ENCODE measurements around the gene PTER. TPM values are rescaled to one million over a fixed set of nuclear protein-coding genes. Genes with fewer than 3 reads are reported as not detected.

Gene PTER, protein sequence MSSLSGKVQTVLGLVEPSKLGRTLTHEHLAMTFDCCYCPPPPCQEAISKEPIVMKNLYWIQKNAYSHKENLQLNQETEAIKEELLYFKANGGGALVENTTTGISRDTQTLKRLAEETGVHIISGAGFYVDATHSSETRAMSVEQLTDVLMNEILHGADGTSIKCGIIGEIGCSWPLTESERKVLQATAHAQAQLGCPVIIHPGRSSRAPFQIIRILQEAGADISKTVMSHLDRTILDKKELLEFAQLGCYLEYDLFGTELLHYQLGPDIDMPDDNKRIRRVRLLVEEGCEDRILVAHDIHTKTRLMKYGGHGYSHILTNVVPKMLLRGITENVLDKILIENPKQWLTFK
- total RNA-seq (10 to 100 TPM; 24.1 to 26.0 TPM), polyA plus RNA-seq (18.3 TPM)

DNA sequence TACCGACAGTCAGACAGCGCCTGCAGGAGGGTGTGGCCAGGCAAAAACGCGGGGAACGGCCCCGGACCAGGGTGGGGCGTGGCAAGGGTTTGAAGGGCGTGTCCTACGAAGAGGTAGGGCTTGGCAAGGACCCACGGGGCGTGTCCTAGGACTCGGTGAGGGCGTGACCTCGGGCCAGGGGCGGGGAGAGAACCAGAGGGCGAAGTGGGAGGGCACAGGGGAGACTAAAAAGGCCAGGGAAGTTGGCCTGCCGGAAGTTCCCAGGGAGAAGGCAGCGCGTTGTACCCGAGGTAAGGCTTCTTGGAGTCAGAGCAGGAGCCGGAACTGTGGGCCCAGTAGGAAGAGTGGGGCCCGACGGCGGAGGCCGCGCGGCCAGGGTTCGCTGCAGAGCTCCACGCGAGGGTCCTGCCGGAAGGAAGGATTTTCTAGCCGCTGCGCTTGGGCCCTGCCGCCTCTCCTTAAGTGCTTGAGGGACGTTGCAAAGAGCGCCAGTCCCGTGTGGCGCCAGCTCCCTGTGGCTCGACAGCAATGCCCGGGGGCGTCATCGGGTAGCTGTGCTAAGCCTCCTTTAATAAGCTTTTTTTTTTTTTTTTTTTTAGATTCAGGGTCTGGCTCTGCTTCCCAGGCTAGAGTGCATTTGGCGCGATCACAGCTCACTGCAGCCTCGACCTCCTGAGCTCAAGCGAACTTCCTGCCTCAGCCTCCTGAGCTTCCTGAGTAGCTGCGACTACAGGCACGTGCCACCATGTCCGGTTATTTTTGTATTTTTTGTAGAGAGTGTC is at the start of gene PTER:
TSS of gene PTER (plus strand) at position 253 of the 782 bp plus-strand sequence. CDS start 47,375 bp downstream, outside the sequence.
- H3K27ac Mint-ChIP-seq, result peak within 1 kb of the TSS; percentile 27 to 95 (median 89)
- Histone ChIP-seq H3K9me3 (ENCODE audit: low read length) (no peaks in the 10 kb centered on the region), H3K27me3 (ENCODE audit: insufficient read depth, low read length, poor library complexity, severe bottlenecking) (no peaks in the 10 kb centered on the region), H3K4me1 (ENCODE audit: insufficient read depth, low read length) (peaks cover 32% of the 10 kb centered on the region), H3K36me3 (ENCODE audit: insufficient read depth, low read length) (no peaks in the 10 kb centered on the region), H3K27ac (ENCODE audit: low read depth, low read length) (peak within 1 kb of the TSS; percentile 75), H3K4me3 (ENCODE audit: low read length) (peak within 1 kb of the TSS; percentile 75)
- ChIA-PET CTCF (interaction anchor here (1.1 kb wide), 1 partner anchor 380 kb away, joined by 4 read pairs; the partner anchor contains the start of gene RSU1), POLR2A (no interaction called here)
- H3K9me3 Mint-ChIP-seq, result no peaks in the 10 kb centered on the region
- peaks cover 0 to 29% (median 10%) of the 10 kb centered on the region in 3 donors for H3K36me3 Mint-ChIP-seq
- H3K27me3 Mint-ChIP-seq, result no peaks in the 10 kb centered on the region
- H3K4me1 Mint-ChIP-seq, result peaks cover 45 to 56% (median 54%) of the 10 kb centered on the region in 3 donors
- peak; percentile 92 to 97 (median 94) for DNase-seq
- peak within 1 kb of the TSS; percentile 86 to 96 (median 91) for H3K4me3 Mint-ChIP-seq

DNA sequence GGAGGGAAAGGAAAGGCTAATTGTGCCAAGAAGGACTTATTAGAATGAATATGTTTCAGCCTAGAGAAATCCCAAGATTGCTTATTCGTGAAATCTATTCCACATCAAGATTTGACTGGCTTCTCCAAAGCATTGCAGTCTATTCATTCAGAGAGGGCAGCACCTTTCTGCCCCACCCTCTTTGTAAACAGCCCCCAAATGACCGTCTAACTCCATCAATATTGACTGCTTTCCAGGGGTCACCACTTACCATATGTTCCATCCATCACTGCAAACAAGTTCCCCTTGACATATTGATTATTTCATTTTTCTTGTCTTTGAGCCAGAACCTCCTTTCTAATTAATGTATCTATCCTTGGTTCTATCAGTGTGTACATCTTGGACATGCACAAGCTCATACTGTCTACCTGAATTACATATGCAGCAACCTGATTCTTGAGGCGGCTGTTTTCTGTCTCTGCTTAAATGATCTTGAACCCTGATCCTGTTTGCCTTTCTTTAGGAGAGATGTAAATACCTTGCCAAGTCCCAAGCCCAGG is 44.2 kb upstream of the PTER start:
- DNase-seq, result no peak
- H3K9me3 ChIP-seq (ENCODE audit: low read length), result no peaks in the 10 kb centered on the region
- Mint-ChIP-seq H3K4me3 (no peak overlapping the region), H3K4me1 (no peaks in the 10 kb centered on the region), H3K27me3 (peaks cover 6 to 17% of the 10 kb centered on the region in 2 donors), H3K36me3 (no peaks in the 10 kb centered on the region), H3K27ac (no peak overlapping the region), H3K9me3 (no peaks in the 10 kb centered on the region)
- H3K27me3 ChIP-seq (ENCODE audit: insufficient read depth, low read length, poor library complexity, severe bottlenecking), result no peaks in the 10 kb centered on the region
- H3K27ac ChIP-seq (ENCODE audit: low read depth, low read length), result no peak overlapping the region
- POLR2A ChIA-PET, result no interaction called here
- CTCF ChIA-PET, result no interaction called here
- H3K4me1 ChIP-seq (ENCODE audit: insufficient read depth, low read length), result no peaks in the 10 kb centered on the region
- no peaks in the 10 kb centered on the region for H3K36me3 ChIP-seq (ENCODE audit: insufficient read depth, low read length)
- H3K4me3 ChIP-seq (ENCODE audit: low read length), result no peak overlapping the region

DNA sequence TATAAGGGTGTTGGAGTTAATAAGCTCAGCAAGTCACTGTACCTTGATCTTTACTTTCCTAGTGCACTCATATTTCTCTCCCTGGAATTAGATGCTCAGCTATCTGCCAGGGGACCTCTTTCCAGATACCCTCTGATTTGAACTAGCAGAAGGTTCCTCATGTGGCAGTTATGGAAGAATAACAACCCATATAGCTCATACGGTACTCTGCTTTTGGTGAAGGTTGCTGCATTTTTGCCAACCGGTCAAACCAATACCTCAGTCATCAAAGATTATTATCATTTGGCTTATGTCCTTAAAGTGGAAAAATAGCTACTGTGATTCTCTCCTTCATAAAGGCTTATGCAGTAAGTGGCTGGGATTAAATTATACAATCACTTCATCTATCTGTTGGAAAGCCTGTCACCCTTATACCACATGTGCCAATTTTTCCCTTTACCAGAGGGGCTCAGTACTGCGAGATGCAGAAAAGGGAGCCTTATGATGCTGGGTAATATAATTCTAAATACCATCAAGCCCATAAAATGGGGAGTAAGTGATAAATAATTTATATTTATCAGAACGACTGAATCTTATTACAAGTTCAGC is 43.4 kb upstream of the PTER start:
- Histone ChIP-seq H3K27me3 (ENCODE audit: insufficient read depth, low read length, poor library complexity, severe bottlenecking) (no peaks in the 10 kb centered on the region), H3K27ac (ENCODE audit: low read depth, low read length) (no peak overlapping the region), H3K4me1 (ENCODE audit: insufficient read depth, low read length) (no peaks in the 10 kb centered on the region), H3K9me3 (ENCODE audit: low read length) (no peaks in the 10 kb centered on the region), H3K36me3 (ENCODE audit: insufficient read depth, low read length) (no peaks in the 10 kb centered on the region), H3K4me3 (ENCODE audit: low read length) (no peak overlapping the region)
- POLR2A ChIA-PET, result no interaction called here
- no peaks in the 10 kb centered on the region for H3K4me1 Mint-ChIP-seq
- H3K36me3 Mint-ChIP-seq, result no peaks in the 10 kb centered on the region
- H3K9me3 Mint-ChIP-seq, result no peaks in the 10 kb centered on the region
- H3K27me3 Mint-ChIP-seq, result peaks cover 6 to 17% of the 10 kb centered on the region in 2 donors
- no peak overlapping the region for H3K4me3 Mint-ChIP-seq
- H3K27ac Mint-ChIP-seq, result no peak overlapping the region
- CTCF ChIA-PET, result no interaction called here
- DNase-seq, result no peak

DNA sequence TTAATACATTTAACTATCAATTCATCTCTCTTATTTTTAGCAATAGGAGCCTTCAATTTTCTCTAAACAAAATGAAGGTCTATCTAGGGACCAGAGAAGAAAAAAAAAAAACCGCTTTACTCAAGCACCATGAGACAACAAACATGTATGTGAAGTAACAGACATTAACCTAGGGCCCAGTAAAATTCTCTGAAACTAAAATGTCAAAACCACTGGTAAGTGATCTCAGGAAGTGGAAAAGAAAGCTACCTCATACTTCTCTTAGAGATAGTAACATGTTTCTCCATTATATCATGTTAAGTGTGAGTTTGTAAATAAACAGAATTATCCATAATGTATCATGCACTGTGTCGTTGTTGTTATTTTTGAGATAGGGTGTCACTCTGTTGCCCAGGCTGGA is 35.4 kb upstream of the PTER start:
- no peak for DNase-seq
- Mint-ChIP-seq H3K4me3 (no peak overlapping the region), H3K9me3 (no peaks in the 10 kb centered on the region), H3K36me3 (no peaks in the 10 kb centered on the region), H3K4me1 (no peaks in the 10 kb centered on the region), H3K27me3 (peaks cover 3 to 6% of the 10 kb centered on the region in 2 donors), H3K27ac (no peak overlapping the region)
- Histone ChIP-seq H3K27me3 (ENCODE audit: insufficient read depth, low read length, poor library complexity, severe bottlenecking) (no peaks in the 10 kb centered on the region), H3K4me3 (ENCODE audit: low read length) (no peak overlapping the region), H3K4me1 (ENCODE audit: insufficient read depth, low read length) (no peaks in the 10 kb centered on the region), H3K36me3 (ENCODE audit: insufficient read depth, low read length) (no peaks in the 10 kb centered on the region), H3K9me3 (ENCODE audit: low read length) (no peaks in the 10 kb centered on the region), H3K27ac (ENCODE audit: low read depth, low read length) (no peak overlapping the region)
- ChIA-PET CTCF (no interaction called here), POLR2A (no interaction called here)

DNA sequence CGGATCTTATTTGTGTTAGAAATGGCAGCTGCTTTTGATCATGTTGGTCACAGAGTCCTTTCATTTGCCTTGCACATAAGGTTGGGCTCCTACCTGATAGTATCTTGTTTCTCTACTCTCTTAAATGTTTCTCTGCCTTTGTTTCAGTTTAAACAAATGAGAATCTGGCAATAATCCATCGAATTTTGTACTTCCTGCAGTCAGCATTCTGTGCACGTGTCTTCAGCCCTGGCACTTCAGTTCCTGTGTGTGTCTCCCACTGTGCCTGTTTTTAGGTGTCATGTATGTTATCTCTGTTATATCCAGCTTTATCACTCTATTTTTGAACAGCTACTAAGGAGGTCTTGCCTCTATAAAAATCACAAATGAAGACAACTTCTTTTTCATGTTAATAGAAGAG is 28.4 kb upstream of the PTER start:
- no peaks in the 10 kb centered on the region for H3K36me3 Mint-ChIP-seq

DNA sequence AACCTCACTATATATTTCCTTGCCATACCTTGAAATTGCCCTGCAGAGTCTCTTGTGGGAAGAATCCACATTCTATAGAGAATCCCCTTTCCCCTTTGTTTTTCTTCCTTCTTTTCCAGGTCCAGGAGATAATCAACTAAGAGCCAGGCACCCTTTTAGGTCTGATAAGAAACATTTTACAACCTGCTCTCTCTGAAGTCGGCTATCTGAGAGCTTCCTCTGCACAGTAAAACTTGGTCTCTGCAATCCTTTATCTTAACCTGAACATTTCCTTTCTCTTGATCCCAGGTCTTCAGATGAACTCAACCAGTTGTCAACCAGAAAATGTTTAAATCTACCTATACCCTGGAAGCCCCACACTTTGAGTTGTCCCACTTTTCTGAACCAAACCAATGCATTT is 19.5 kb upstream of the PTER start:
- Histone ChIP-seq H3K27me3 (ENCODE audit: insufficient read depth, low read length, poor library complexity, severe bottlenecking) (no peaks in the 10 kb centered on the region), H3K27ac (ENCODE audit: low read depth, low read length) (no peak overlapping the region), H3K36me3 (ENCODE audit: insufficient read depth, low read length) (no peaks in the 10 kb centered on the region), H3K4me1 (ENCODE audit: insufficient read depth, low read length) (no peaks in the 10 kb centered on the region), H3K9me3 (ENCODE audit: low read length) (no peaks in the 10 kb centered on the region), H3K4me3 (ENCODE audit: low read length) (no peak overlapping the region)
- ChIA-PET POLR2A (no interaction called here), CTCF (no interaction called here)
- H3K4me1 Mint-ChIP-seq, result no peaks in the 10 kb centered on the region
- no peak for DNase-seq
- peaks cover 12 to 43% of the 10 kb centered on the region in 2 donors for H3K27me3 Mint-ChIP-seq
- H3K36me3 Mint-ChIP-seq, result peaks cover 0 to 2% (median 0%) of the 10 kb centered on the region in 3 donors
- H3K27ac Mint-ChIP-seq, result no peak overlapping the region
- H3K4me3 Mint-ChIP-seq, result no peak overlapping the region
- H3K9me3 Mint-ChIP-seq, result no peaks in the 10 kb centered on the region

More for the DNA sequence above, 28.4 kb upstream of the PTER start:
- no peaks in the 10 kb centered on the region for H3K9me3 ChIP-seq (ENCODE audit: low read length)
- no peak overlapping the region for H3K27ac ChIP-seq (ENCODE audit: low read depth, low read length)
- no peaks in the 10 kb centered on the region for H3K36me3 ChIP-seq (ENCODE audit: insufficient read depth, low read length)
- no peaks in the 10 kb centered on the region for H3K27me3 ChIP-seq (ENCODE audit: insufficient read depth, low read length, poor library complexity, severe bottlenecking)
- no peak overlapping the region for H3K4me3 ChIP-seq (ENCODE audit: low read length)
- no peak for DNase-seq
- CTCF ChIA-PET, result no interaction called here
- POLR2A ChIA-PET, result no interaction called here
- Mint-ChIP-seq H3K9me3 (peaks cover 0 to 2% (median 0%) of the 10 kb centered on the region in 5 donors), H3K4me1 (peaks cover 0 to 4% (median 3%) of the 10 kb centered on the region in 3 donors), H3K27ac (no peak overlapping the region), H3K27me3 (peaks cover 3 to 29% of the 10 kb centered on the region in 2 donors), H3K4me3 (peak overlapping the region in 1 of 7 donors; percentile 63)
- no peaks in the 10 kb centered on the region for H3K4me1 ChIP-seq (ENCODE audit: insufficient read depth, low read length)

DNA sequence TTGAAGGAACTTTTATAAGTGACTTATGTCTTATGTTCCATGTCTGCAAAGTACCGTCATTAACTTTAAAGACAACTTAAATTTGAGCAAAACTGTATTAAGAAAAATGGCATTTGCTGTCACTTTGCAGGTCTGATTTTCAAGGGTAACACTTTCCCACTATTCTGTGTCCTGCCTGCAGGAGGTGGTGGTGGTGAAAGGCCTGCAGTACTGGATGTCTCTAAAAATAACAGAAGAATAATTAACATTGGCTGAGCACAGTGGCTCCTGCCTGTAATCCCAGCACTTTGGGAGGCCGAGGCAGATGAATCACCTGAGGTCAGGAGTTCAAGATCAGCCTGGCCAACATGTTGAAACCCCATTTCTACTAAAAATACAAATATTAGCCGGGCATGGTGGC is 13.2 kb upstream of the PTER start:
- H3K27ac Mint-ChIP-seq, result no peak overlapping the region
- POLR2A ChIA-PET, result no interaction called here
- H3K4me1 Mint-ChIP-seq, result no peaks in the 10 kb centered on the region
- H3K36me3 ChIP-seq (ENCODE audit: insufficient read depth, low read length), result no peaks in the 10 kb centered on the region
- H3K4me3 ChIP-seq (ENCODE audit: low read length), result no peak overlapping the region
- H3K4me3 Mint-ChIP-seq, result no peak overlapping the region
- no peaks in the 10 kb centered on the region for H3K9me3 ChIP-seq (ENCODE audit: low read length)
- no peak for DNase-seq
- no peaks in the 10 kb centered on the region for H3K4me1 ChIP-seq (ENCODE audit: insufficient read depth, low read length)
- H3K9me3 Mint-ChIP-seq, result no peaks in the 10 kb centered on the region
- H3K27ac ChIP-seq (ENCODE audit: low read depth, low read length), result no peak overlapping the region
- CTCF ChIA-PET, result no interaction called here
- peaks cover 12 to 31% of the 10 kb centered on the region in 2 donors for H3K27me3 Mint-ChIP-seq
- peaks cover 0 to 2% (median 0%) of the 10 kb centered on the region in 3 donors for H3K36me3 Mint-ChIP-seq
- no peaks in the 10 kb centered on the region for H3K27me3 ChIP-seq (ENCODE audit: insufficient read depth, low read length, poor library complexity, severe bottlenecking)

DNA sequence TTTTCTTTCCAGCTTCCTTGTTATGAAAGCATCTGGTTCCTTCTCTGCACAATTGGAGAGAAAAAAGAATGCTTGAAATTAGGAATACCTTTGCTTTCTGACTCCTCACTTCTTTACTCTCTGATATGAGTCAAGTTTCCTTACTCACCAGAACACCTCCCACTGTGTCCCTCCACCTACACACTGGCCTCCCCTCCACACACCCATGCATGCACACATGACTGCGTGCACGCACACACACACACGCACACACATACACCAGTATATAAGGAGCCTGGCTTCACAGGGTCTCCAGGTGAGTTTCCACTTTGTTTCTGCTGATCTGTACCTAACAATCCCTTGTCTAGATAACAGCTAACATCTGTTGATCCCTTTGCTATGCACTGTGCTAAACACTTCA is 11.4 kb upstream of the PTER start:
- Mint-ChIP-seq H3K9me3 (no peaks in the 10 kb centered on the region), H3K36me3 (no peaks in the 10 kb centered on the region), H3K27me3 (peaks cover 4 to 14% of the 10 kb centered on the region in 2 donors), H3K4me1 (no peaks in the 10 kb centered on the region), H3K4me3 (no peak overlapping the region), H3K27ac (no peak overlapping the region)
- Histone ChIP-seq H3K4me3 (ENCODE audit: low read length) (no peak overlapping the region), H3K36me3 (ENCODE audit: insufficient read depth, low read length) (no peaks in the 10 kb centered on the region), H3K9me3 (ENCODE audit: low read length) (no peaks in the 10 kb centered on the region), H3K4me1 (ENCODE audit: insufficient read depth, low read length) (no peaks in the 10 kb centered on the region), H3K27ac (ENCODE audit: low read depth, low read length) (no peak overlapping the region), H3K27me3 (ENCODE audit: insufficient read depth, low read length, poor library complexity, severe bottlenecking) (no peaks in the 10 kb centered on the region)
- POLR2A ChIA-PET, result no interaction called here
- CTCF ChIA-PET, result interaction anchor here (1.7 kb wide), 1 partner anchor 10 kb away, joined by 5 read pairs; no protein-coding TSS in a partner anchor
- DNase-seq, result no peak
